Measurements from ENCODE around the gene MYO18B. TPM values are rescaled to one million over a fixed set of nuclear protein-coding genes. Genes with fewer than 3 reads are reported as not detected.

The MYO18B gene
- total and polyA plus RNA-seq, 2 of the 4 experiments (the other 2 are of a cell fraction) = under 0.01 TPM; not detected in 1

GRCh38 chr22:25814685-25815084 lies 72.7 kb downstream of the MYO18B start:
- no peak overlapping the region for H3K27ac ChIP-seq (ENCODE audit: insufficient read depth, low read length)
- in situ Hi-C loops (cut with MboI; ENCODE audit: low sequenced_read_pairs) = no loop called here
- no peak overlapping the region for H4K8ac ChIP-seq (ENCODE audit: low read depth in 2 of 2, low read length in 2 of 2)
- H2BK120ac ChIP-seq (ENCODE audit: low read depth, low read length) = no peak overlapping the region
- ChIA-PET CTCF (no interaction called here), POLR2A (ENCODE audit: unreplicated experiment) (no interaction called here)
- DNase-seq = no peak
- BruUV-seq (replicated peaks) = no TSS peak
- H3K79me1 ChIP-seq (ENCODE audit: low read depth in 1 of 2, low read length in 2 of 2) = no peaks in the 10 kb centered on the region
- intact Hi-C loops (cut with micrococcal nuclease) = no loop called here
- H2AFZ ChIP-seq (replicated peaks; ENCODE audit: low read length, poor library complexity) = no peak overlapping the region
- no peak overlapping the region for H4K91ac ChIP-seq (ENCODE audit: insufficient read depth, low read depth, low read length)
- no peak overlapping the region for H3K4me2 ChIP-seq (ENCODE audit: low read depth, low read length)
- H3K27me3 ChIP-seq (ENCODE audit: control insufficient read depth, insufficient read depth, low read length) = no peaks in the 10 kb centered on the region
- H2BK20ac ChIP-seq (ENCODE audit: low read depth, low read length) = no peak overlapping the region
- no peaks in the 10 kb centered on the region for H4K20me1 ChIP-seq (ENCODE audit: insufficient read depth, low read length)
- H3K4me1 ChIP-seq (ENCODE audit: control insufficient read depth, insufficient read depth, low read length) = no peaks in the 10 kb centered on the region
- no peak overlapping the region for H2AK9ac ChIP-seq (replicated peaks; ENCODE audit: low read depth, low read length, poor library complexity)
- H2BK5ac ChIP-seq (ENCODE audit: low read depth, low read length, poor library complexity, severe bottlenecking) = no peak overlapping the region
- H3K9me3 ChIP-seq (ENCODE audit: control insufficient read depth, insufficient read depth, low read length) = peaks cover 2% of the 10 kb centered on the region
- ATAC-seq (ENCODE audit: low read depth) = no peak
- H2AK5ac ChIP-seq (ENCODE audit: low read depth, low read length) = no peak overlapping the region
- dilution Hi-C loops (cut with HindIII; ENCODE audit: low sequenced_read_pairs, unreplicated experiment) = no loop called here
- H3K4me3 ChIP-seq (ENCODE audit: insufficient read depth, low read depth, low read length) = no peak overlapping the region
- no peak overlapping the region for H3K56ac ChIP-seq (ENCODE audit: extremely low read depth, insufficient read depth, low read length)
- H3K9me1 ChIP-seq (ENCODE audit: insufficient read depth, low read length) = no peaks in the 10 kb centered on the region
- TF ChIP-seq BHLHE40 (IDR thresholded peaks at IDR 0.05; ENCODE audit: low read depth, low read length) = no peak
- no peak for TF ChIP-seq RFX5 (IDR thresholded peaks at IDR 0.05; ENCODE audit: low read depth, low read length)
- no peak for TF ChIP-seq ELK1 (IDR thresholded peaks at IDR 0.05; ENCODE audit: borderline replicate concordance, low read depth, low read length)
- no peak for TF ChIP-seq CEBPB (IDR thresholded peaks at IDR 0.05; ENCODE audit: low read depth, low read length)
- no peak for TF ChIP-seq FOS (IDR thresholded peaks at IDR 0.05; ENCODE audit: low read depth, low read length)
- TF ChIP-seq SMC3 (IDR thresholded peaks at IDR 0.05; ENCODE audit: low read depth, low read length) = no peak
- TF ChIP-seq MXI1 (IDR thresholded peaks at IDR 0.05; ENCODE audit: borderline replicate concordance, low read depth, low read length) = no peak
- no peak overlapping the region for H2BK15ac ChIP-seq (ENCODE audit: low read depth, low read length)
- H3K23ac ChIP-seq (ENCODE audit: low read depth, low read length) = no peak overlapping the region
- no peak overlapping the region for H4K5ac ChIP-seq (ENCODE audit: low read depth, low read length)
- no peak overlapping the region for H3K4ac ChIP-seq (ENCODE audit: low read depth, low read length)
- H3K9ac ChIP-seq (ENCODE audit: low read depth, low read length) = no peak overlapping the region
- H3K36me3 ChIP-seq (ENCODE audit: control insufficient read depth, insufficient read depth, low read length) = no peaks in the 10 kb centered on the region
- no peak overlapping the region for H3K18ac ChIP-seq (ENCODE audit: low read depth, low read length)
- WGBS, 2 experiments (ENCODE audit: extremely low coverage in 2 of 2, insufficient read length in 1 of 2) = no CpG with 5 or more reads among the region's 1 CpG
- H3K14ac ChIP-seq (replicated peaks; ENCODE audit: low read depth, low read length) = no peak overlapping the region
